Thyroid gland (tissue), 4 donors: Measurements from ENCODE around the gene RAC2. TPM values are rescaled to one million over a fixed set of nuclear protein-coding genes. Genes with fewer than 3 reads are reported as not detected.

Source experiments
- DNase-seq, 2 donors: peaks; one replicate each; pipeline ENCODE4 v3.0.0-alpha.2; 2019
- H3K27ac ChIP-seq, 3 donors: fragments of 200-600 bp; sonication (generic); 1 replicate in 2 of 3; 2 replicates in 1 of 3; pipeline ENCODE4 v1.5.1; 2016 to 2019; ENCODE audit warnings: mild to moderate bottlenecking in 1 of 3, moderate library complexity in 1 of 3
- H3K27me3 ChIP-seq: fragments of 200-600 bp; sonication (generic); one replicate; pipeline ENCODE4 v1.5.1; 2019
- H3K36me3 ChIP-seq, 2 donors: fragments of 200-600 bp; sonication (generic); one replicate each; pipeline ENCODE4 v1.5.1; 2016 to 2019
- H3K4me1 ChIP-seq, 2 donors: fragments of 200-600 bp; sonication (generic); one replicate each; pipeline ENCODE4 v1.5.1; 2017 to 2019
- H3K4me3 ChIP-seq, 3 donors: fragments of 200-600 bp; sonication (generic); replicated peaks in 1 of 3; 1 replicate in 2 of 3; 2 replicates in 1 of 3; pipeline ENCODE4 v1.5.1; 2016; ENCODE audit warnings: mild to moderate bottlenecking in 1 of 3
- H3K9me3 ChIP-seq: fragments of 200-600 bp; sonication (generic); one replicate; pipeline ENCODE4 v1.5.1; 2017
- CTCF ChIP-seq, 6 experiments: fragments of 200-600 bp in 3 of 6; fragments of 450-650 bp in 3 of 6; sonication (generic) in 3 of 6; IDR thresholded peaks; one replicate each; pipeline ENCODE4 v1.5.1; 2016 to 2019; ENCODE audit warnings: antibody characterized with exemption in 6 of 6, mild to moderate bottlenecking in 2 of 6, inconsistent platforms in 1 of 6, moderate library complexity in 1 of 6
- POLR2A ChIP-seq, 2 donors: fragments of 450-650 bp; IDR thresholded peaks; one replicate each; pipeline ENCODE4 v1.6.1; 2017; ENCODE audit warnings: antibody characterized with exemption in 2 of 2, mild to moderate bottlenecking in 2 of 2, moderate library complexity in 1 of 2
- WGBS, 2 donors: methylation state at CpG; one replicate each; pipeline ENCODE4 v1.1.5; 2017; 5-methylcytosine and 5-hydroxymethylcytosine counted together
- intact Hi-C: fragments of 100-400 bp; cut with DNase I; formaldehyde crosslinking; loops from one replicate; pipeline ENCODE4 v1.15.1; 2023
- total RNA-seq, 4 donors: library from RNA; depleted of rRNA; stranded (reverse); fragments of >200 nt; gene quantifications; one replicate each; pipeline ENCODE4 v1.2.3, GENCODE V29; 2016

RAC2 gene
- total RNA-seq, 4 donors from 2014 or later: 3.6 to 6.0 (median 4.6) TPM

GRCh38 chr22:37280718-37281117, 36.6 kb upstream of the RAC2 start:
- Histone ChIP-seq H3K4me1 (no peaks in the 10 kb centered on the region), H3K9me3 (no peaks in the 10 kb centered on the region), H3K4me3 (no peak overlapping the region), H3K27ac (no peak overlapping the region), H3K36me3 (no peaks in the 10 kb centered on the region), H3K27me3 (no peaks in the 10 kb centered on the region)
- TF ChIP-seq CTCF (IDR thresholded peaks at IDR 0.05) (no peak), POLR2A (IDR thresholded peaks at IDR 0.05) (no peak)
- DNase-seq: no peak
- intact Hi-C loops: no loop called here
- whole genome bisulfite sequencing, 2 donors: 95 to 99% methylated on average over 5 of the region's 5 CpGs

GRCh38 chr22:37279331-37280181, 35.5 kb upstream of the RAC2 start:
- no peaks in the 10 kb centered on the region for H3K27me3 ChIP-seq
- WGBS, 2 donors: 68 to 69% methylated on average over 17 of the region's 17 CpGs
- H3K4me1 ChIP-seq: no peaks in the 10 kb centered on the region

DNA sequence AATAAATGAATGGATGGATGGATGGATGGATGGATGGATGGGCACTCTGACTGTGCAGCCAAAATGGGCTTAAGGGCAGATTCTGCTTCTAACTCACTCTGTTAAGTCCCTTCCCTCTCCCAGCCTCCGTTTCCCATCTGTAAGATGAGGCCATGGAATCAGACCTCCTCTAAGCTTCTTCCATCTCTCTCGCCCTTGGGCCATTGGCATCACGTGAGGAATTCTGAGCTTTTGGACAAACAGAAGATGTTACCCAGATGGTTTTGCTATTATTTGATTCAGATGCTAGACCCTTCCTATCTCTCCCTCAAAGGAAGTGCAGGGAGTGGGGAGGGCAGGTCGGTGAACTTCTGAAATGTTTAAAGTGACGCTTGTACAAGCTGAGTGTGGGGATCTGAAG, 34.2 kb upstream of the RAC2 start:
- intact Hi-C loops: no loop called here
- 68 to 72% methylated on average over 5 of the region's 5 CpGs for WGBS, 2 donors

More at GRCh38 chr22:37279331-37280181, 35.5 kb upstream of the RAC2 start:
- no peak for DNase-seq
- Histone ChIP-seq H3K4me3 (no peak overlapping the region), H3K36me3 (no peaks in the 10 kb centered on the region), H3K27ac (no peak overlapping the region), H3K9me3 (no peaks in the 10 kb centered on the region)
- intact Hi-C loops: no loop called here
- TF ChIP-seq POLR2A (IDR thresholded peaks at IDR 0.05) (no peak), CTCF (IDR thresholded peaks at IDR 0.05) (no peak)

DNA sequence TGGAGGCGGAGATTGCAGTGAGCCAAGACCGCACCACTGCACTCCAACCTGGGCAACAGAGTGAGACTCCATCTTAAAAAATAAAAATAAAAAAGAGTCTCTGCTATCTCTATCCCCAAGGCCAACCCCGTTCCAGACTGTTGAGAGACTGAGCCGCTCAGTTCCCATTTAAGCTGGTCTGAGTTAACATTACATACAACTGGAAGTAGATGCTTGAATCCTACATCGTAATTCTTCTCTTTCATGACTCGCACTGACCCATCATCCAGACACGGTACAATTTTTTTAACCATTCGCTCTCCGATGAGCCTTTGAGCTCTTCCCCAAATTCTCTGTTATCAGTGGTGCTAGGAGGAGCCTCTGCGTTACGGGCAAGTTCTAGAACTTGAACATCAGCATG, 33.3 kb upstream of the RAC2 start:
- intact Hi-C loops: no loop called here
- no peaks in the 10 kb centered on the region for H3K4me1 ChIP-seq
- H3K27ac ChIP-seq: no peak overlapping the region
- WGBS, 2 donors: 85 to 87% methylated on average over 11 of the region's 11 CpGs
- DNase-seq: no peak
- no peak overlapping the region for H3K4me3 ChIP-seq
- H3K36me3 ChIP-seq: no peaks in the 10 kb centered on the region
- no peaks in the 10 kb centered on the region for H3K9me3 ChIP-seq
- H3K27me3 ChIP-seq: no peaks in the 10 kb centered on the region
- TF ChIP-seq POLR2A (IDR thresholded peaks at IDR 0.05) (no peak), CTCF (IDR thresholded peaks at IDR 0.05) (no peak)

More for the DNA sequence above, 34.2 kb upstream of the RAC2 start:
- Histone ChIP-seq H3K4me3 (no peak overlapping the region), H3K9me3 (no peaks in the 10 kb centered on the region), H3K36me3 (no peaks in the 10 kb centered on the region), H3K4me1 (no peaks in the 10 kb centered on the region), H3K27me3 (no peaks in the 10 kb centered on the region), H3K27ac (no peak overlapping the region)
- DNase-seq: no peak
- TF ChIP-seq POLR2A (IDR thresholded peaks at IDR 0.05) (no peak), CTCF (IDR thresholded peaks at IDR 0.05) (no peak)

- Histone ChIP-seq H3K36me3 (no peaks in the 10 kb centered on the region), H3K27me3 (no peaks in the 10 kb centered on the region), H3K4me3 (no peak overlapping the region), H3K4me1 (no peaks in the 10 kb centered on the region), H3K27ac (no peak overlapping the region), H3K9me3 (no peaks in the 10 kb centered on the region)
- intact Hi-C loops: no loop called here
- TF ChIP-seq POLR2A (IDR thresholded peaks at IDR 0.05): no peak
- 68 to 73% methylated on average over 2 of the region's 2 CpGs for WGBS, 2 donors
- no peak for DNase-seq
Measured at GRCh38 chr22:37276776-37277175, 32.7 kb upstream of the RAC2 start.
